DOHH2 (cell line): Measurements from ENCODE around the gene FAM20C.

Experiments used
- EZH2phosphoT487 ChIP-seq: fragments of 200-600 bp; sonication (generic); IDR thresholded peaks from 2 replicates; pipeline ENCODE4 v1.6.1; 2017; ENCODE audit warnings: borderline replicate concordance, mild to moderate bottlenecking, antibody characterized with exemption, low read length, moderate library complexity, mixed read lengths
- TF ChIP-seq, protein P1 (sequence below): fragments of 200-600 bp; sonication (generic); IDR thresholded peaks from one replicate; pipeline ENCODE4 v1.5.1; 2014; ENCODE audit warnings: antibody characterized with exemption, mild to moderate bottlenecking, low read depth, low read length; ENCODE audit not compliant: poor library complexity, severe bottlenecking

DNA sequence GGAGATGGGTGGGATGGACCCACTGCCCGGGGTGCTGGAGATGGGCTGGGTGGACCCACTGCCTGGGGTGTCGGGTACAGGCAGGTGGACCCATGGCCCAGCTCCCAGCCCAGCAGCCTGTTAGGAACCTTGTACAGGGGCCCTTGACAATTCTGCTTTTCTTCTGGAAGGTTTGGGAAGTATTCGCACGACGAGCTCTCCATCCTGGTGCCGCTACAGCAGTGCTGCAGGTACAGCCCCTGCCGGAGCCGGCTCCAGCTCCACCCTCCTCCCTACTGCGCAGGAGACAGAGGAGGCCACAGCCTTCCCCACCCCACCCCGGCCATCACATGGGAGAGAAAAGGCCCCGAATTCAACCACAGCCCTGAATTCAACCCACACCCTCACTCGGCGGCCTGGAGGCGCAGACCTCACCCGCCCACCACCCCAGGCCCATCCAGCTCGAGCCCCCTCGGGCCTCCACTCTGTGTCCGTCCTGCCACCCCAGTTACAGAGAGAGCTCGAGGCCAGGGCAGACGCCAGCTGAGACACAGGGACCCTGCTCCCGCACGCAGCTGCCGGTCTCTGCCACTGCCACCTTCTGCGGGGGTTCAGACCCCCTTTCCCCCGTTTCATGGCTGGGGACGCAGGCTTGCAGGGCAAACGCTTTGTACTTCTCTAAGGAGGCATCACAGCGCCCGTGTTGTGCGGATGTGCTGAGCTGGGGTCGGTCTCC is 66.3 kb downstream of the FAM20C start:
- TF ChIP-seq, protein P1, sequence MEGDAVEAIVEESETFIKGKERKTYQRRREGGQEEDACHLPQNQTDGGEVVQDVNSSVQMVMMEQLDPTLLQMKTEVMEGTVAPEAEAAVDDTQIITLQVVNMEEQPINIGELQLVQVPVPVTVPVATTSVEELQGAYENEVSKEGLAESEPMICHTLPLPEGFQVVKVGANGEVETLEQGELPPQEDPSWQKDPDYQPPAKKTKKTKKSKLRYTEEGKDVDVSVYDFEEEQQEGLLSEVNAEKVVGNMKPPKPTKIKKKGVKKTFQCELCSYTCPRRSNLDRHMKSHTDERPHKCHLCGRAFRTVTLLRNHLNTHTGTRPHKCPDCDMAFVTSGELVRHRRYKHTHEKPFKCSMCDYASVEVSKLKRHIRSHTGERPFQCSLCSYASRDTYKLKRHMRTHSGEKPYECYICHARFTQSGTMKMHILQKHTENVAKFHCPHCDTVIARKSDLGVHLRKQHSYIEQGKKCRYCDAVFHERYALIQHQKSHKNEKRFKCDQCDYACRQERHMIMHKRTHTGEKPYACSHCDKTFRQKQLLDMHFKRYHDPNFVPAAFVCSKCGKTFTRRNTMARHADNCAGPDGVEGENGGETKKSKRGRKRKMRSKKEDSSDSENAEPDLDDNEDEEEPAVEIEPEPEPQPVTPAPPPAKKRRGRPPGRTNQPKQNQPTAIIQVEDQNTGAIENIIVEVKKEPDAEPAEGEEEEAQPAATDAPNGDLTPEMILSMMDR: no peak
- no peak for TF ChIP-seq EZH2phosphoT487
